ENCODE measurements around the gene LY6G6F.

- TF ChIP-seq POLR2AphosphoS5 (IDR thresholded peaks at IDR 0.05; ENCODE audit: borderline replicate concordance, low read depth, low read length) (no peak), EZH2 (IDR thresholded peaks at IDR 0.05) (no peak)
These were observed 43.3 kb upstream of the LY6G6F start for GRCh38 chr6:31663126-31663960.
